OCI-LY1 (cell line): Measurements from ENCODE around the gene UHMK1.

ENCODE experiments used
- H2AFZ ChIP-seq: fragments of 200-600 bp; sonication (generic), shearing (Covaris generic); 2 replicates; pipeline ENCODE4 v1.6.0; 2014; ENCODE audit warnings: antibody characterized with exemption, mild to moderate bottlenecking, low read length
- H3F3A ChIP-seq: fragments of 200-600 bp; sonication (generic), shearing (Covaris generic); 2 replicates; pipeline ENCODE4 v1.6.0; 2014; ENCODE audit warnings: mild to moderate bottlenecking, antibody characterized with exemption, low read length, moderate library complexity; ENCODE audit not compliant: insufficient read depth
- H3K27ac ChIP-seq: fragments of 200-600 bp; sonication (generic); 2 replicates; pipeline ENCODE4 v1.5.1; 2014; ENCODE audit warnings: low read length, mixed run types, mild to moderate bottlenecking, low read depth; ENCODE audit not compliant: poor library complexity, severe bottlenecking
- H3K27me3 ChIP-seq: fragments of 200-600 bp; sonication (generic); 2 replicates; pipeline ENCODE4 v1.6.0; 2014; ENCODE audit warnings: antibody characterized with exemption, mild to moderate bottlenecking, low read length, moderate library complexity; ENCODE audit not compliant: insufficient read depth
- H3K36me3 ChIP-seq: fragments of 200-600 bp; sonication (generic); 2 replicates; pipeline ENCODE4 v1.6.1; 2014; ENCODE audit warnings: mild to moderate bottlenecking, antibody characterized with exemption, low read length, moderate library complexity, mixed read lengths; ENCODE audit not compliant: insufficient read depth
- H3K4me1 ChIP-seq: fragments of 200-600 bp; sonication (generic); 2 replicates; pipeline ENCODE4 v1.5.1; 2014; ENCODE audit warnings: mild to moderate bottlenecking, low read length, moderate library complexity; ENCODE audit not compliant: insufficient read depth, severe bottlenecking
- H3K4me2 ChIP-seq: fragments of 200-600 bp; sonication (generic), shearing (Covaris generic); 2 replicates; pipeline ENCODE4 v1.6.1; 2014; ENCODE audit warnings: low read length
- H3K4me3 ChIP-seq: fragments of 200-600 bp; sonication (generic); 2 replicates; pipeline ENCODE4 v1.5.1; 2014; ENCODE audit warnings: low read length, low read depth, mild to moderate bottlenecking, mixed read lengths; ENCODE audit not compliant: poor library complexity, severe bottlenecking
- H3K79me2 ChIP-seq: fragments of 200-600 bp; shearing (Covaris generic); 2 replicates; pipeline ENCODE4 v1.6.1; 2016; ENCODE audit warnings: mixed run types, low read length, mixed read lengths; ENCODE audit not compliant: insufficient read depth
- H3K9ac ChIP-seq: fragments of 200-600 bp; sonication (generic), shearing (Covaris generic); 2 replicates; pipeline ENCODE4 v1.6.1; 2014; ENCODE audit warnings: mild to moderate bottlenecking, low read length, mixed read lengths
- H3K9me2 ChIP-seq: fragments of 200-600 bp; sonication (generic), shearing (Covaris generic); 2 replicates; pipeline ENCODE4 v1.6.1; 2014; ENCODE audit warnings: low read depth, mild to moderate bottlenecking, low read length, mixed read lengths
- H3K9me3 ChIP-seq: fragments of 200-600 bp; shearing (Covaris generic); 2 replicates; pipeline ENCODE4 v1.6.1; 2014; ENCODE audit warnings: low read length, mixed read lengths
- H4K20me1 ChIP-seq: fragments of 200-600 bp; sonication (generic), shearing (Covaris generic); 2 replicates; pipeline ENCODE4 v1.6.0; 2016; ENCODE audit warnings: mild to moderate bottlenecking, low read length; ENCODE audit not compliant: insufficient read depth
- EZH2 ChIP-seq: fragments of 200-600 bp; sonication (generic), shearing (Covaris generic); IDR thresholded peaks from 2 replicates; pipeline ENCODE4 v1.8.0; 2017; ENCODE audit warnings: borderline replicate concordance, mixed run types, mild to moderate bottlenecking, antibody characterized with exemption, low read length, moderate library complexity, mixed read lengths
- TF ChIP-seq, protein P1 (sequence below): fragments of 200-600 bp; sonication (generic), shearing (Covaris generic); IDR thresholded peaks from 2 replicates; pipeline ENCODE4 v1.5.1; 2017; ENCODE audit warnings: mild to moderate bottlenecking, antibody characterized with exemption, low read length, moderate library complexity, mixed read lengths

The UHMK1 gene

DNA sequence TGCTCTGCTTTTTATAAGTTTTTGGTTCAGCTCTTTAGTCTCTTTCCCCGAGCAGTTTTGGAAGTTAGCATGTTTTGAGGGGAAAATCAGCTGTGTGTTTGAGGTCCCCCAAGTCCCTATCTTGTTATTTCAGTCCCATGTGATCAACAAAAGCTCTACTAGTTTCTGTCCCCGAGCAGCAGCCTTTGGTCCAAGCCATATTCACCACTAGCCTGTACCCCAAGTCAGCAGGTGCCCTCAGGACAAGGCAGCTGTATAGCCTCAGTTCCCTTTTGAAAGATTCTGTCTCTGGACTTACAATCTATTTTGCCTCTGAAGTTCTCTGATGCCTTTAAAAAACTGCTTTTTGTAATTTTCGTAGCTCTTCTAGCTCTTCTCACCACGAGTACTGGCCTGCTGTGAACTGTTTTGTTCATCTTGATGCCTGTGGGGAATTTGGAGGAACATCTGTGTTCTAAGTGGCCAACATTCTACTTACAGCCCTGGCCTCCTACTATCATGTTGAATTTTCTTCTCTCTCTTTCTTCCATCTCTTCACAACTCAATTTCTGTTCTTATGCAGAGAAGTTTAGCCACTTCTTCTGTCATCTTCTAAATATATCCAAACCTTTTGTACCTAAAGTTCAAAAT is 80.6 kb downstream of the UHMK1 start:
- no peak overlapping the region for H2AFZ ChIP-seq
- peaks cover 28% of the 10 kb centered on the region; the same call in 1 of the 2 replicates for H3K36me3 ChIP-seq
- H3K9me2 ChIP-seq, result no peaks in the 10 kb centered on the region
- no peaks in the 10 kb centered on the region for H3K9me3 ChIP-seq
- no peak overlapping the region for H3K27ac ChIP-seq
- H3K79me2 ChIP-seq, result no peaks in the 10 kb centered on the region
- no peak overlapping the region for H3K4me2 ChIP-seq
- TF ChIP-seq, protein P1, sequence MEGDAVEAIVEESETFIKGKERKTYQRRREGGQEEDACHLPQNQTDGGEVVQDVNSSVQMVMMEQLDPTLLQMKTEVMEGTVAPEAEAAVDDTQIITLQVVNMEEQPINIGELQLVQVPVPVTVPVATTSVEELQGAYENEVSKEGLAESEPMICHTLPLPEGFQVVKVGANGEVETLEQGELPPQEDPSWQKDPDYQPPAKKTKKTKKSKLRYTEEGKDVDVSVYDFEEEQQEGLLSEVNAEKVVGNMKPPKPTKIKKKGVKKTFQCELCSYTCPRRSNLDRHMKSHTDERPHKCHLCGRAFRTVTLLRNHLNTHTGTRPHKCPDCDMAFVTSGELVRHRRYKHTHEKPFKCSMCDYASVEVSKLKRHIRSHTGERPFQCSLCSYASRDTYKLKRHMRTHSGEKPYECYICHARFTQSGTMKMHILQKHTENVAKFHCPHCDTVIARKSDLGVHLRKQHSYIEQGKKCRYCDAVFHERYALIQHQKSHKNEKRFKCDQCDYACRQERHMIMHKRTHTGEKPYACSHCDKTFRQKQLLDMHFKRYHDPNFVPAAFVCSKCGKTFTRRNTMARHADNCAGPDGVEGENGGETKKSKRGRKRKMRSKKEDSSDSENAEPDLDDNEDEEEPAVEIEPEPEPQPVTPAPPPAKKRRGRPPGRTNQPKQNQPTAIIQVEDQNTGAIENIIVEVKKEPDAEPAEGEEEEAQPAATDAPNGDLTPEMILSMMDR, result no peak
- no peak for TF ChIP-seq EZH2
- no peaks in the 10 kb centered on the region for H3K27me3 ChIP-seq
- no peaks in the 10 kb centered on the region for H3K4me1 ChIP-seq
- H3K9ac ChIP-seq, result no peak overlapping the region
- no peaks in the 10 kb centered on the region for H3F3A ChIP-seq
- no peak overlapping the region for H3K4me3 ChIP-seq
- H4K20me1 ChIP-seq, result no peaks in the 10 kb centered on the region

DNA sequence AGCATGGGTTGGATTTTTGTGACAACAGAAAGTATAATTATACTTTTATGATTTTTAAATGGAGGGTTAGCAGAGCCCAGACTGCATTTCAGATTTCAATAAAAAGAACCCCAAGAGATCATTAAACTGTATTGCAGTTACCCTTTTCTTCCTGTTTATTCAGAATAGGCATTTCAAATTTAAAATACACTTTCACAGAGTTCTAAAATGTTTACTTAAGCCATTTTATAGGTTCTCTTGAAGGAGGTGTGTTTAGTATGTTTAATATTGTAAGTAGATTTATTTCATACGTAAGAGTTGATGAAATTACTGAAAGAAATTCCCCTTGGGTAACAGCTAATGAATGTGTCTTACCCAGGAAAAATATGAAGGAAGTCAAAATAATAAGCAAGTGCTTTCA is 81.3 kb downstream of the UHMK1 start:
- H3K4me3 ChIP-seq, result no peak overlapping the region
- no peaks in the 10 kb centered on the region for H3K9me3 ChIP-seq
- no peaks in the 10 kb centered on the region for H3F3A ChIP-seq
- no peaks in the 10 kb centered on the region for H3K27me3 ChIP-seq
- no peaks in the 10 kb centered on the region for H4K20me1 ChIP-seq
- no peaks in the 10 kb centered on the region for H3K79me2 ChIP-seq
- H3K9ac ChIP-seq, result no peak overlapping the region
- H3K36me3 ChIP-seq, result peaks cover 28% of the 10 kb centered on the region; the same call in 1 of the 2 replicates
- no peaks in the 10 kb centered on the region for H3K4me1 ChIP-seq
- H3K27ac ChIP-seq, result no peak overlapping the region
- H3K4me2 ChIP-seq, result no peak overlapping the region
- TF ChIP-seq, protein P1, result no peak
- TF ChIP-seq EZH2, result no peak
- no peak overlapping the region for H2AFZ ChIP-seq
- no peaks in the 10 kb centered on the region for H3K9me2 ChIP-seq
